ENCODE data around the gene CCDC54.

DNA sequence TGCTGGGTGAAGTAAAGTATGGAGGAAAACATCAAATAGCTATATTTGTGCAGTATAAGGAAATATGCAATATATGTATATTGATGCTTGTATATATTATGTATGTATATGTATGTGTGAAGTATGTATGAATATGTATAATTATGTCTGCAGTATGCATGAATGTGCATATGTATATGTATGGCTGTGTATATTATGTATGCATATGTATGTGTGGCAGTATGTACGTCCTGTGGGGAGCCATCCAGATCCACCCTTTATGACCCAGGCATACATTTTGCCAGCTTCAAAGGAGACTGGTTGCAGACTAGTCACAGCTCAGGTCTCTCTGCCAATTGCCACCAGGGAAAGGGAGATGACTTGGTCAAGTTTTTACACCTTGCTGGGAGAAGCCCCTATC lies 24.1 kb downstream of the CCDC54 start:
- TF ChIP-seq POLR2AphosphoS5 (IDR thresholded peaks at IDR 0.05) (no peak), RAD21 (conservative IDR thresholded peaks at IDR 0.05) (no peak), TAF1 (IDR thresholded peaks at IDR 0.05; ENCODE audit: low read depth) (no peak), EZH2 (IDR thresholded peaks at IDR 0.05; ENCODE audit: borderline replicate concordance, insufficient read depth, low read length, poor library complexity, severe bottlenecking) (no peak), SMC3 (conservative IDR thresholded peaks at IDR 0.05; ENCODE audit: poor library complexity) (no peak), EP300 (conservative IDR thresholded peaks at IDR 0.05; ENCODE audit: poor library complexity, severe bottlenecking) (no peak), MXI1 (conservative IDR thresholded peaks at IDR 0.05; ENCODE audit: poor library complexity, severe bottlenecking) (no peak)
- TF ChIP-seq, protein P1, sequence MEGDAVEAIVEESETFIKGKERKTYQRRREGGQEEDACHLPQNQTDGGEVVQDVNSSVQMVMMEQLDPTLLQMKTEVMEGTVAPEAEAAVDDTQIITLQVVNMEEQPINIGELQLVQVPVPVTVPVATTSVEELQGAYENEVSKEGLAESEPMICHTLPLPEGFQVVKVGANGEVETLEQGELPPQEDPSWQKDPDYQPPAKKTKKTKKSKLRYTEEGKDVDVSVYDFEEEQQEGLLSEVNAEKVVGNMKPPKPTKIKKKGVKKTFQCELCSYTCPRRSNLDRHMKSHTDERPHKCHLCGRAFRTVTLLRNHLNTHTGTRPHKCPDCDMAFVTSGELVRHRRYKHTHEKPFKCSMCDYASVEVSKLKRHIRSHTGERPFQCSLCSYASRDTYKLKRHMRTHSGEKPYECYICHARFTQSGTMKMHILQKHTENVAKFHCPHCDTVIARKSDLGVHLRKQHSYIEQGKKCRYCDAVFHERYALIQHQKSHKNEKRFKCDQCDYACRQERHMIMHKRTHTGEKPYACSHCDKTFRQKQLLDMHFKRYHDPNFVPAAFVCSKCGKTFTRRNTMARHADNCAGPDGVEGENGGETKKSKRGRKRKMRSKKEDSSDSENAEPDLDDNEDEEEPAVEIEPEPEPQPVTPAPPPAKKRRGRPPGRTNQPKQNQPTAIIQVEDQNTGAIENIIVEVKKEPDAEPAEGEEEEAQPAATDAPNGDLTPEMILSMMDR (IDR thresholded peaks at IDR 0.05; ENCODE audit: poor library complexity, severe bottlenecking) = no peak
- TF ChIP-seq, protein P2, sequence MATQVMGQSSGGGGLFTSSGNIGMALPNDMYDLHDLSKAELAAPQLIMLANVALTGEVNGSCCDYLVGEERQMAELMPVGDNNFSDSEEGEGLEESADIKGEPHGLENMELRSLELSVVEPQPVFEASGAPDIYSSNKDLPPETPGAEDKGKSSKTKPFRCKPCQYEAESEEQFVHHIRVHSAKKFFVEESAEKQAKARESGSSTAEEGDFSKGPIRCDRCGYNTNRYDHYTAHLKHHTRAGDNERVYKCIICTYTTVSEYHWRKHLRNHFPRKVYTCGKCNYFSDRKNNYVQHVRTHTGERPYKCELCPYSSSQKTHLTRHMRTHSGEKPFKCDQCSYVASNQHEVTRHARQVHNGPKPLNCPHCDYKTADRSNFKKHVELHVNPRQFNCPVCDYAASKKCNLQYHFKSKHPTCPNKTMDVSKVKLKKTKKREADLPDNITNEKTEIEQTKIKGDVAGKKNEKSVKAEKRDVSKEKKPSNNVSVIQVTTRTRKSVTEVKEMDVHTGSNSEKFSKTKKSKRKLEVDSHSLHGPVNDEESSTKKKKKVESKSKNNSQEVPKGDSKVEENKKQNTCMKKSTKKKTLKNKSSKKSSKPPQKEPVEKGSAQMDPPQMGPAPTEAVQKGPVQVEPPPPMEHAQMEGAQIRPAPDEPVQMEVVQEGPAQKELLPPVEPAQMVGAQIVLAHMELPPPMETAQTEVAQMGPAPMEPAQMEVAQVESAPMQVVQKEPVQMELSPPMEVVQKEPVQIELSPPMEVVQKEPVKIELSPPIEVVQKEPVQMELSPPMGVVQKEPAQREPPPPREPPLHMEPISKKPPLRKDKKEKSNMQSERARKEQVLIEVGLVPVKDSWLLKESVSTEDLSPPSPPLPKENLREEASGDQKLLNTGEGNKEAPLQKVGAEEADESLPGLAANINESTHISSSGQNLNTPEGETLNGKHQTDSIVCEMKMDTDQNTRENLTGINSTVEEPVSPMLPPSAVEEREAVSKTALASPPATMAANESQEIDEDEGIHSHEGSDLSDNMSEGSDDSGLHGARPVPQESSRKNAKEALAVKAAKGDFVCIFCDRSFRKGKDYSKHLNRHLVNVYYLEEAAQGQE (IDR thresholded peaks at IDR 0.05; ENCODE audit: borderline replicate concordance) = no peak
